Type B pancreatic cell (in vitro differentiated cells): Measurements from ENCODE around the gene RANBP1. TPM values are rescaled to one million over a fixed set of nuclear protein-coding genes. Genes with fewer than 3 reads are reported as not detected.
A peak's percentile ranks its signal among the peaks of the same experiment; 100 is the strongest.

Experiments
- DNase-seq: peaks from one replicate; pipeline ENCODE4 v3.0.0; 2021; ENCODE audit warnings: mixed read lengths; ENCODE audit not compliant: unreplicated experiment; ENCODE audit errors: extremely low spot score
- H3K27ac Mint-ChIP-seq: 2 replicates; pipeline ENCODE4 v1.8.0; 2021; ENCODE audit warnings: mild to moderate bottlenecking, mixed read lengths
- H3K27me3 Mint-ChIP-seq: 2 replicates; pipeline ENCODE4 v1.8.0; 2021; ENCODE audit warnings: mixed read lengths
- H3K36me3 Mint-ChIP-seq: 2 replicates; pipeline ENCODE4 v1.8.0; 2021; ENCODE audit warnings: mixed read lengths
- H3K4me1 Mint-ChIP-seq: one replicate; pipeline ENCODE4 v1.8.0; 2021; ENCODE audit warnings: mixed read lengths; ENCODE audit not compliant: unreplicated experiment
- H3K4me3 Mint-ChIP-seq: 2 replicates; pipeline ENCODE4 v1.8.0; 2021; ENCODE audit warnings: mild to moderate bottlenecking, mixed read lengths
- H3K9me3 Mint-ChIP-seq: 2 replicates; pipeline ENCODE4 v1.8.0; 2021; ENCODE audit warnings: mixed read lengths
- CTCF ChIP-seq: fragments of 200-600 bp; sonication (generic); conservative IDR thresholded peaks from 2 replicates; pipeline ENCODE4 v1.5.0; 2021; ENCODE audit warnings: antibody characterized with exemption, mild to moderate bottlenecking
- total RNA-seq: library from RNA; stranded (reverse); gene quantifications from 2 replicates; pipeline ENCODE4 v1.2.1, GENCODE V29; 2021; ENCODE audit warnings: low replicate concordance

The RANBP1 gene
- total RNA-seq, 1 donor from 2014 or later, result 235 TPM

DNA sequence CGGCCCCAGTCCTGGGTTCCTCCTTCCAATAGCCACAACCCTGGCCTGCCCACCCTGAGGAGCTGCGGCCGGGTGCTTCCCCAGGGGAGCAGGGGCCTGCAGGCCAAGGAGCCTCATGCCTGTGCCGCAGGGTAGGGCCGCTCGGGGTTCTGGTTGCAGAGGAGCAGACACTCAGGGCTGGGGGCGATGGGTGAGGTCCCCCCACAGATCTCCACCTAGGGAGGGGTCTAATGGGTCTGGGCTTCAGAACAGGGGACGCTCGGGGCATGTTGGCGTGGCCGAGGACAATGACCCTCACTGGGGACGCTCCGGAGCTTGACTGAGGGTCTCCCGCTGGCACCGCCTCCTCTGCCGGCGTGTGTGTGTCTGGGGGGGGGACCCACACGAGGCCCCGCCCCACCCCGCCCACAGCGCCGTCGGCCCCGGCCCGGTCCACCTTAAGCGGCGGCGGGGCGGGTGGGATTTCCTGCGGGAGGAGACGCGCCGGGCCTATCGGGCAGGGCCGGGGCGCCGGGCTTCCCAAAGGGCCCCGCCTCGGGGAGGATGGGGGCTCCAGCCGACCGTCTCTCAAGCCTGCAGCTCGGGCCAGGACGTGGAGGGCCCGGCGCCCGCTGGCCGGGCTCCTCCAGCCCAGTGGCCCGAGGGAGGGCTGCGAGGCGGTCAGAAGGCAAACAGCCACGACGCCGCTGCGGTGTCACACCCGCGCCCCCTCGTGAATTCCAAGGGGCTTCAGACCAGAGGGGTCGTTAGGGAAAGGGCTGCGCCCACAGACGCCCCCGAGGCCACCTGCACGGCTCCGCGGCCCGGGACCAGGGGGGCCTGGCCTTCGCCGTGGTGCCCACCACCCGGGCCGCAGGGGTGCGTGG lies 15.1 kb downstream of the RANBP1 start:
- Mint-ChIP-seq H3K4me3 (peak overlapping the region; percentile 79), H3K27ac (no peak overlapping the region), H3K4me1 (peaks cover 3% of the 10 kb centered on the region), H3K9me3 (no peaks in the 10 kb centered on the region), H3K27me3 (no peaks in the 10 kb centered on the region), H3K36me3 (no peaks in the 10 kb centered on the region)
- TF ChIP-seq CTCF, result no peak
- DNase-seq, result no peak

DNA sequence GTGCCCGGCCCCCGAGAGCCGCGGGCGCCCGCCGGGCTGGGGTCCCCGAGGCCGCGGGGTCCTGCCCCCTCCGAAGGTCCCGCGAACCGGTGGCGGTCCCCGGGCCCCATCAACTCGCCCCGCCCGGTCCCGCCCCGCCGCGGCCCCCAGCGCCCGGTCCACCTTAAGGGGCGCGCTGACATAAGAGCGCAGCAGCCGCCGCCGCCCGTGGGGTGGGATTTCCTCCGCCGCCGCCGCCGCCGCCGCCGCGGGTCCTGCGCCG lies 15.6 kb downstream of the RANBP1 start, which contains the start of gene ZDHHC8:
Gene ZDHHC8, plus strand, starts transcription at position 208 of the 262 bp plus-strand sequence. CDS start 144 bp downstream, outside the sequence.
- no peak for DNase-seq
- Mint-ChIP-seq H3K27ac (no peak within 1 kb of the TSS), H3K36me3 (no peaks in the 10 kb centered on the region), H3K9me3 (no peaks in the 10 kb centered on the region), H3K27me3 (no peaks in the 10 kb centered on the region), H3K4me1 (peaks cover 6% of the 10 kb centered on the region), H3K4me3 (peak within 1 kb of the TSS; percentile 81)
- no peak for TF ChIP-seq CTCF

GRCh38 chr22:20131859-20132685 lies 16.2 kb downstream of the RANBP1 start:
- no peak for TF ChIP-seq CTCF
- Mint-ChIP-seq H3K4me3 (peak overlapping the region; percentile 81), H3K4me1 (peaks cover 6% of the 10 kb centered on the region), H3K27ac (no peak overlapping the region), H3K36me3 (no peaks in the 10 kb centered on the region), H3K27me3 (no peaks in the 10 kb centered on the region), H3K9me3 (no peaks in the 10 kb centered on the region)
- DNase-seq, result no peak

DNA sequence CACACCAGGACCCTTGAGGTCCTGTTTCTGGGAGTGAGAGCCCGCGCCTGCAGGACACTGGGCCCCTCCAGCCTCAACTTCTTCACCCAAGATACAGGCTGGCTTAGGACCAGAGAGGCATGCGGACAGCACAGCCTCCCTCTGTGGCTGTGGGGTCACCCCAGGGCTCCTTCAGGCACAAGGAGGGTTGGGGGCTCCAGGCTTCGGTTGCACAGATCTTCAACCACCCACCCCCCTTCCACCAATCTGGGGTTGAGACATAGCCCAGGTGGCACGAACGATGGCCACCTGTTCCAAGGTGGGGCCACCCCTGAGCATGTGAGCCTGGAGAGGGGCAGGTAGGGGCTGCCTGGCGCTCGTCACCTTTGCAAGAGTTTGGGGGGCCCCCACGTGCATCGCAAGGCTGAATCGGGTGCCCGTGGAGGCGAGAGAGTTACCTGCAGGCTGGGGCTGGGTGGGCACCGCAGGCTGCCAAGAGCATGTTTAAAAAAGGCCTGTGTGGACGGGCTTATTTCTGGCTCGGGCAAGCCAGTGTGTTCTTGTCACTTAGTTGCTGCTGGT lies 16.9 kb downstream of the RANBP1 start:
- peaks cover 9% of the 10 kb centered on the region for H3K4me1 Mint-ChIP-seq
- H3K4me3 Mint-ChIP-seq, result peak overlapping the region; percentile 81
- H3K36me3 Mint-ChIP-seq, result no peaks in the 10 kb centered on the region

More for the DNA sequence above, 16.9 kb downstream of the RANBP1 start:
- DNase-seq, result no peak
- H3K27ac Mint-ChIP-seq, result no peak overlapping the region
- no peaks in the 10 kb centered on the region for H3K9me3 Mint-ChIP-seq
- TF ChIP-seq CTCF, result no peak
- H3K27me3 Mint-ChIP-seq, result no peaks in the 10 kb centered on the region
